ENCODE data around the gene MALL.
A peak's percentile ranks its signal among the peaks of the same experiment; 100 is the strongest.
"Not testable (repeated sequence)": the region's sequence is repeated elsewhere in the genome, so short reads cannot be mapped to it uniquely, and the experiment has no call there.

Gene MALL

GRCh38 chr2:110115291-110116032 is at the start of gene MALL:
TSS of gene MALL (minus strand) at chr2:110115822. CDS start at chr2:110115792, 30 bp downstream.
- no peak for DNase-seq (ENCODE audit: low spot score)

DNA sequence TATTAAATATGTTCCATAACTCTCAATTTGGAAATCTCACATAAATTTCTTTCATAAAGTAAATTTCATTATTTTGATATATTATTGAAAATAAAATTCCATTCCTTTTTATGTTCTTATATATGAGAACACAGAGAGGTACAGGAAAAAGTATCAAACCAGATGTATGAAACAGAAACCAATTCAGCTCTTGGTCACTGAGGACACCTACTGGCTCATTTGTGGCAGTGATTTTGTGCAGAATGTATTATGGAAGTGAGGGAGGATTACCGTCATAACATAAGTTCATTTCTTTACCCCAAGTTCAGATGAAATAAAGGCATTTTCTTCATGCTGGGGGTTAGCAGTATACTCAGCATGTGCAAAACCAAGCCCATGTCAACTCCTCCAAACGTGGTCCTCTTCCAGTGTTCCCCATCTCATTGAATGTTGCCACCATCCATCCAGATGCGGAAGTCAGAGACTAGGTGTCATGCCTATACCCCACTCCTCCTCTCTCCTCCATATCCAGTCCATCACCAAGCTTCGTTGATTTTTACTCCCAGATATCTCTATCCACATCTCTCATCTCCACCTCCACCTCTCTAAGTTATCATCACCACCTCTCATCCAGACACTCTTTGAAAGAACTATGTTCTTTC is 41.7 kb upstream of the MALL start:
- peak; percentile 19 for DNase-seq (ENCODE audit: low spot score)

DNA sequence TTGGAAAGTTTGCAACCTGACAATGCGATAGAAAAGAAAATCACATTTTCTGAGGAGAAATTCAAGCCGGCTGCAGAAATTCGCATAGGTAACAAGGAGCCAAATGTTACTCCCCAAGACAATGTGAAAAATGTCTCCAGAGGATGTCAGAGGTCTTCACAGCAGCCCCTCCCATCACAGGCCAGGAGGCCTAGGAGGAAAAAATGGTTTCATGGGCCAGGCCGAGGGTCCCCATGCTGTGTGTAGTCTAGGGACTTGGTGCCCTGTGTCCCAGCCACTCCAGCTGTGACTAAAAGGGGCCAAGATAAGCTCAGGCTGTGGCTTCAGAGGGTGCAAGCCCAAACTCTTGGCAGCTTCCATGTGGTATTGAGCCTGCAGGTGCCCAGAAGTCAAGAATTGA is 39.2 kb upstream of the MALL start:
- not testable (repeated sequence) for DNase-seq (ENCODE audit: low spot score)

GRCh38 chr2:110154188-110154587 is 38.6 kb upstream of the MALL start:
- DNase-seq (ENCODE audit: low spot score) = not testable (repeated sequence)

GRCh38 chr2:110153416-110153815 is 37.8 kb upstream of the MALL start:
- no peak for DNase-seq (ENCODE audit: low spot score)

- DNase-seq (ENCODE audit: low spot score) = no peak
These were observed 37.3 kb upstream of the MALL start for GRCh38 chr2:110152943-110153342.

DNA sequence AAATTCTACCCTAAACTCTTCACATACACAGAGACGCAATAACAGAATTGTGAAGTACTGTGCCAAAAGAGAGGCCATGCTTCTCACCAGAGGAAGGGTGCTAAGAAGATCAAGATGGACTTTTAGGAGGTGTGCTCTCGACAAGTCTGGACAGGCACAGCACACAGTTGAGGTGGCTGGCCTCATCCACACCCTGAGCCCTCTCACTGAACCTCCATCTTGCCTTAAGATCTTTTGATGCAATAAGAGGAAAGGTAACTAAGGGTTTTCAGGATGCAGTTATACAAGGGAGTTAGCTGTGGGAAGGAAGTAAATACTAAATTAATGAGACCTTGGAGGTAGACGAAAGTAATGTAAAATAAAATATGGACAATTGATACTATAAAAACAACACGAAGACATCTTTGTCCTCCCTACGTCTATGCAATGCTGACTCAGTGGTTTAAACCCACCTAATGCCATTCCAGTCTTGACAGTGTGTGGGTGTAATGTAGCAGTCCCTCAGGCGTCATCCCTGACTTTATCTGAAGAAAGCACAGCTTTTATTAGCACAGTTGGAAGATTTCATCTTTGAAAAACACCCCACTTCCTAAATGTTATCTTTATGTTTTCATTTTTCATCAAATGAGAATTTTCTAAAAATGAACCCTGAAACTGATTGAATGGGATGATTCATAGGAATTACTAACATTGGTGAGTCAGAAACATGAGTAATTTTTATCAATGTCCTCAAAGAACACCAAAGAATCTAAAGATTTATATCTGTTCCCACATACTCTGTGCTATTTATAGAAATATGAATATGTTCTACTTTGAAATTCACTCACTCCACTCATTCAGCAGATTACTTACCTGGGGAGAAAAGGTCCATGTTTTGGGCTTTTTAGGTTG is 34.0 kb upstream of the MALL start:
- DNase-seq (ENCODE audit: low spot score) = peak; percentile 26

DNA sequence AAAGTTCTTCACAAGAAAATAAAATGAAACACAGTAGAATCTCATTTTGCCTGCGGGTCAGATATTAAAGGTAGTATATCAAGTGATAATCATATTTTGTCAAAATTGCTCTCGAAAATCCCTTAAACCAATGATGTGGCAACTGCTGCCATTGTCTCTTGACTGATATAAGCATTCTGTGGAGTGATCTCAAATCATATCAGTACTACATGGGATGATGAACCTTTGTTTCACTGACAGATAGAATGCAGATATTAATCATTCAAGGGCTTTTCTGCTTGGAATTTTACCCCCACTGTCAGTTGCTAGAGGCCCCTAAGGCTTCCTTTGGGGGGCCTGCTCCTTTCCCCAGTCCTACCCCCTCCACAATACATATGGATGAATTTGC is 31.3 kb upstream of the MALL start:
- no peak for DNase-seq (ENCODE audit: low spot score)

DNA sequence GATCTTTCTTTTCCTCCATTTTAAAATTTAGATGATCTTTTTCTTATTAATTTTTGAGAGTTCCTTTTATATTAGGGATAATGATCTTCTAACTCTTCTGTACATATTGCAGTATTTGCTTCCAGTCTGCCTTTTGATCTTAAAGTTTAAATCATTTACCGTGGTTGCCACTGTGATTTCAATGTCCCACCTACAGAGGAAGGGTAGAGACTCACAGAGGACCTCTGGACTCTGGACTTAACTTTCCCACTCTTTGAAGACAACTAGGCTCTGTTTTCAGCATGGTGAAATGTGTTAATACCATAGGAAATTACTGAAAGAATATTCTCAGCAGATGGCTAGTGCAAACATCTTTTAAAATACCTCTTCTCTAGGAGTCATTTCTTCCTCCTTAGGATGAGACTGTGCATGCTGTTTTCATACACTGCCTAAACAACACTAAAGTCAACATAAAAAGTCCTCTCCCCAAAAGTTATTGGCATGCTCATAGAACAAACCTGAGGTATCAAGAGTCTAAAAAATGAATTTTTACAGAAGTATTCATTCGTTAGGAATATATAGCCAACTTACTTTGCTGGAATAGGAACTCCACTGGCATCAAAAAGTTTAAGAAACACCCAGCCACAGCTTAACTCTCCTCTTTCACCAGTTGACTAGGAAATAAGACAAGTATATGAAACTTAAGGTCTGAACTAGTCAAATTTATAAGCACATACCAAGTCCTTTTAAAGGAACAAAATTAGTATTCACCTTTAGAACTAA is 30.7 kb upstream of the MALL start:
- DNase-seq (ENCODE audit: low spot score) = no peak

DNA sequence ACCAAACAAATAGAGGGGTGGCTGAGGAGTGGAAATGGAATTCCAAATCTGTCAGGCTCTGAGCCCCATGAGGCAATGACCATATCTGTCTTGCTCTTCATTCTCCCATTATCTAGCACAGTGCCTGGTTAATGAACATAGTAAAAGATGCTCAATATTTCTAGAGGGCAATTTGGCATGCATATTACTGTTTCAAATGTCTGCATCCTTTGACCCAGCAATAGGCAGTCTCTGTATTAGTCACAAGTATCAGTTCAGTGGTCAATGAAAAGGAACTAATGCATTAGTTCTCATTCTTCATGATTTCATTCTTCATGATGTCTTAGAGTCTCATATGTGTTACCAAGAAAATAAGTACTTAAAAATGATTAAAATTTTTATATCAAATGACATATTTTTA is 28.4 kb upstream of the MALL start:
- DNase-seq (ENCODE audit: low spot score) = no peak

- no peak for DNase-seq (ENCODE audit: low spot score)
These were observed 24.8 kb upstream of the MALL start for GRCh38 chr2:110140401-110140800.

DNA sequence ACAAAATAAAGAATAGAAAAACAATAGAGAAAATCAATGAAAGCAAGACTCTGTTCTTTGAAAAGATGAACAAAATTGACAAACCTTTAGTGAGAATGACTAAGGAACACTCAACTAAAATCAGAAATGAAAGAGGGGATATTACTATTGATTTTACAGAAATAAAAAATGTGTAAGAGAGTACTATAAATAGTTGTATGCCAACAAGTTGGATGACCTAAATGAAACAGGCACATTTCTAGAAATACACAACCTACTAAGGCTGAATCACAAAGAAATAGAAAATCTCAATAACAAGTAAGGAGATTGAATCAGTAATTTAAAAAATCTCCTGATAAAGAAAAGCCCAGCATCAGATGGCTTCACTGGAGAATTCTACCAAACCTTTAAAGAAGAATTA is 18.4 kb upstream of the MALL start:
- no peak for DNase-seq (ENCODE audit: low spot score)

DNA sequence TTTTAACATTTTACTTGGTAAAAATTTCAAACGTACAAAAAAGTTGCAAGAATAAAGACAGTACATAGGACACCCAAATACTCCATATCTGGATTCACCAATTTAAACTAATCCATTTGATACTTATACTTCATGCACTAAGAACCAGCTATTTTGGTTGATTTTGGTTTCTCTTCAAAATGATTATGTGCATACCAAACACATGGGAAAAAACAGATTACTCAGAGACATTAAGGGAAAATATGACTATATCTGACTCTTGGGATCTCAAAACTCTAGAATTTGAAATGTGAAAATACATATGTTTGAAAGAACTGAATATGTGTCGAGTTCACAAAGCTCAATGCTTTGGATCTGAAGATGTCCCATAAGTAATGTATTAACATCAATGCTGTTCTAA is 15.5 kb upstream of the MALL start:
- DNase-seq (ENCODE audit: low spot score) = no peak

DNA sequence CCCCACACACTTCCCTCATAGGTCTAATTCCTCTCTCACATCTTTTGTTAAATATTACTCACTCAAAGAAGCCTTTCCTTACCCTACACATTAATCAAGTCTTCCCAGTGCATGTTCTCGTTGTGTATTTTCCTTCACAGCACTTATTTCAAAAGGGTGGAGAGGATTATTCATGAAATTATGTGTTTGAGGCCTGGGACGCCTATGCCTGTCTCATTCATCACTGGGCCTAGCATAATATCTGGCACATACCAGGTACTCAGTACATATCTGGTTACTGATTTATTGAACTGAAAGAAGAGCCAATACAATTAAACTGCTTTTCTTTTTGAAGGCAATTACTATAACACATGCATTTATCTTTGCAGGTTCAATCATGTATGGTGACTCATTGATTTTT is 15.1 kb upstream of the MALL start:
- DNase-seq (ENCODE audit: low spot score) = no peak

GRCh38 chr2:110126906-110127305 is 11.3 kb upstream of the MALL start:
- no peak for DNase-seq (ENCODE audit: low spot score)

GRCh38 chr2:110126086-110126773 is 10.6 kb upstream of the MALL start:
- no peak for DNase-seq (ENCODE audit: low spot score)

- no peak for DNase-seq (ENCODE audit: low spot score)
These were observed 9.5 kb upstream of the MALL start for GRCh38 chr2:110124939-110125691.

DNA sequence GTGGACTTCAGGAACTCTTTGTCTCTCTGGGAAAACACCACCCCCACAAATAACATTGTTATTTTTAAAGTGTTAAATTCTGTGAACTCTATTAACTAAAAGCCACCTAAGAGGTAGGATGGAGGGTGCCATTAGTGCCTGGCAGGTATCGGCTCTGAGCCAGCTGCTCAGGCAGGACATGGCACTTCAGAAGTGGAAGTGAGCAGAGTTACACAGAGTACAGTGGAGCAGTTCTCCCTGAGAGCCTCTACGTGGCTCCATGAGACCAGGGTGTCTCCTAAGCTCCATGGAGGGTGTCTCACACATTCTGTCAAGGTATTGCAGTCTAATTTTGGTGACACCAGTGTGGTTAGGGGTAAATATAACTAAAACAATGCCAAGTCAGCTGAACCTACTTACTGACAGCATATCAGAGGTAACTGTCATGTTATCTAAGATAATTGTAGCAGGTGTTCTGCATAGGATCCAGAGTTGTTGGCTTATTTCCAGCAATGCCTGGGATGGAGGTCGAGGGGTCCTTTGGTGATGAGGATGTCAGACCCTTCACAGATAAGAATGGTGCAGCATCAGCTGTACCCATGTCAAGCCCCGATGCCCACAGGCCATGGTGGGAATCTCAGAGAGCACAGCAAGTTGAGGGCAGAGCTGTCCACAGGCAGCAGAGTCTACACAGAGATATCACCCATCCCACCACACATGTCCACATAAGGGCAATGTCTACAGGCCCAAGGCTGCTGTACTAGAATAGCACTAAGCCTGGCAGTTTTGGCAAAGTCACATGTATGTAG is 8.6 kb upstream of the MALL start:
- DNase-seq (ENCODE audit: low spot score) = no peak

DNA sequence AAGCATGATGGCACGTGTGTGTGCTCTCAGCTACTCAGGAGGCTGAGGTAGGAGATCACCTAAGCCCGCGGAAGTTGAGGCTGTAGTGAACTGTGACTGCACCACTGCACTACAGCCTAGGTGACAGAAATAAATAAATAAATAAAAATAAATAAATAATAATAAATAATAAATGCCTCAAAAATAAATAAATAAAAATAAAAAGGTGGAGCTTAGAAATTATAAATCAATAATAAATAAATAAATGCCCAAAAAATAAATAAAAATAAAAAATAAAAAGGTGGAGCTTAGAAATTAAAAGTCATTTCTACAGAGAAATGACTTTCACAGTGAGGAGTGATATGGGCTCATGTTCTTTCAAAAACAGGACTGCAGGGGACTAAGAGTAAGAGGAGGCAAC is 6.0 kb upstream of the MALL start:
- no peak for DNase-seq (ENCODE audit: low spot score)

DNA sequence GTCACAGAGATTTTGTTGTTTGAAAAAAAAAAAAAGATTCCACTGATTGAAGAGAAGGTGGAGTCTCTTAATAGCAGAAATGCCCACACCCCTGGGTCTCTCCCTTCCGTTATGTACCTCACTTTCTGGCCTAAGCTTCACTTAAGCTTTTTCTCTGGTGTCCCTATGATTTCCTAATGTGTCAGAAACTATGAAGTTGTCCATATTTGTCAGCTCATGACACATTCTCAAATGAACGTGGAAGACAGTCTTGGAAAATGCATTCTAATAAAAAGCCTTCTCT is 5.4 kb upstream of the MALL start:
- DNase-seq (ENCODE audit: low spot score) = no peak

Measured in AG08395 (cell line).